MM.1S (cell line): ENCODE data around the gene ITSN1.

Experiments
- EZH2 ChIP-seq: fragments of 300-600 bp; sonication (generic); optimal IDR thresholded peaks from 2 replicates; pipeline ENCODE3; 2017; ENCODE audit warnings: low read depth, mild to moderate bottlenecking, antibody characterized with exemption, low read length, mixed read lengths
- EZH2phosphoT487 ChIP-seq: fragments of 300-600 bp; sonication (generic); IDR thresholded peaks from 2 replicates; pipeline ENCODE4 v1.6.1; 2018; ENCODE audit warnings: antibody characterized with exemption, low read length
- TF ChIP-seq, protein P1 (sequence below): fragments of 300-600 bp; sonication (generic); IDR thresholded peaks from 2 replicates; pipeline ENCODE4 v1.5.1; 2016; ENCODE audit warnings: antibody characterized with exemption, low read length, mixed read lengths

DNA sequence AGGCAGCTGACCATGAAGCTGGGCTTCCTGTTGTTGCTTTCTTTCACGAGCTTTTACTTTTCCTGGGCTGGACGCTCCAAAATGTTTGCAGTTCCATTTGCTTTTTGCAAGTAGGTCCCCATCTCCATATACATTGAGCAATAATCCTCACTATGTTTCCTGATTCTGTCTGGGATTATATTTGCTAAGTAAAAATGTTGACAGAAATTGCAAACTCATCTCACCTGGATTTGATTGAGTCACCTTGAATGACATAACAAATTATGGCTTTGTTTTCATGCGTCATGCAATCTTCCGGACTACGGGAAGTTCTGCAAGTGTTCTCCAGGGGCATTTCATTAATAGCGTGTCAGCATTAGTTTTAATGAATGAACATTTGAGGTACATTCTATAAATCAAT, 254.4 kb downstream of the ITSN1 start:
- TF ChIP-seq, protein P1, sequence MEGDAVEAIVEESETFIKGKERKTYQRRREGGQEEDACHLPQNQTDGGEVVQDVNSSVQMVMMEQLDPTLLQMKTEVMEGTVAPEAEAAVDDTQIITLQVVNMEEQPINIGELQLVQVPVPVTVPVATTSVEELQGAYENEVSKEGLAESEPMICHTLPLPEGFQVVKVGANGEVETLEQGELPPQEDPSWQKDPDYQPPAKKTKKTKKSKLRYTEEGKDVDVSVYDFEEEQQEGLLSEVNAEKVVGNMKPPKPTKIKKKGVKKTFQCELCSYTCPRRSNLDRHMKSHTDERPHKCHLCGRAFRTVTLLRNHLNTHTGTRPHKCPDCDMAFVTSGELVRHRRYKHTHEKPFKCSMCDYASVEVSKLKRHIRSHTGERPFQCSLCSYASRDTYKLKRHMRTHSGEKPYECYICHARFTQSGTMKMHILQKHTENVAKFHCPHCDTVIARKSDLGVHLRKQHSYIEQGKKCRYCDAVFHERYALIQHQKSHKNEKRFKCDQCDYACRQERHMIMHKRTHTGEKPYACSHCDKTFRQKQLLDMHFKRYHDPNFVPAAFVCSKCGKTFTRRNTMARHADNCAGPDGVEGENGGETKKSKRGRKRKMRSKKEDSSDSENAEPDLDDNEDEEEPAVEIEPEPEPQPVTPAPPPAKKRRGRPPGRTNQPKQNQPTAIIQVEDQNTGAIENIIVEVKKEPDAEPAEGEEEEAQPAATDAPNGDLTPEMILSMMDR: no peak
- TF ChIP-seq EZH2 (no peak), EZH2phosphoT487 (no peak)
